Thyroid gland (tissue), 4 donors: ENCODE measurements around the gene AKNA. TPM values are rescaled to one million over a fixed set of nuclear protein-coding genes. Genes with fewer than 3 reads are reported as not detected.
A peak's percentile ranks its signal among the peaks of the same experiment; 100 is the strongest.

ENCODE experiments used
- DNase-seq, 2 donors: peaks; one replicate each; pipeline ENCODE4 v3.0.0-alpha.2; 2019
- H3K27ac ChIP-seq, 3 donors: fragments of 200-600 bp; sonication (generic); 1 replicate in 2 of 3; 2 replicates in 1 of 3; pipeline ENCODE4 v1.5.1; 2016 to 2019; ENCODE audit warnings: mild to moderate bottlenecking in 1 of 3, moderate library complexity in 1 of 3
- H3K27me3 ChIP-seq: fragments of 200-600 bp; sonication (generic); one replicate; pipeline ENCODE4 v1.5.1; 2019
- H3K36me3 ChIP-seq, 2 donors: fragments of 200-600 bp; sonication (generic); one replicate each; pipeline ENCODE4 v1.5.1; 2016 to 2019
- H3K4me1 ChIP-seq, 2 donors: fragments of 200-600 bp; sonication (generic); one replicate each; pipeline ENCODE4 v1.5.1; 2017 to 2019
- H3K4me3 ChIP-seq, 3 donors: fragments of 200-600 bp; sonication (generic); replicated peaks in 1 of 3; 1 replicate in 2 of 3; 2 replicates in 1 of 3; pipeline ENCODE4 v1.5.1; 2016; ENCODE audit warnings: mild to moderate bottlenecking in 1 of 3
- H3K9me3 ChIP-seq: fragments of 200-600 bp; sonication (generic); one replicate; pipeline ENCODE4 v1.5.1; 2017
- CTCF ChIP-seq, 6 experiments: fragments of 200-600 bp in 3 of 6; fragments of 450-650 bp in 3 of 6; sonication (generic) in 3 of 6; IDR thresholded peaks; one replicate each; pipeline ENCODE4 v1.5.1; 2016 to 2019; ENCODE audit warnings: antibody characterized with exemption in 6 of 6, mild to moderate bottlenecking in 2 of 6, inconsistent platforms in 1 of 6, moderate library complexity in 1 of 6
- POLR2A ChIP-seq, 2 donors: fragments of 450-650 bp; IDR thresholded peaks; one replicate each; pipeline ENCODE4 v1.6.1; 2017; ENCODE audit warnings: antibody characterized with exemption in 2 of 2, mild to moderate bottlenecking in 2 of 2, moderate library complexity in 1 of 2
- WGBS, 2 donors: methylation state at CpG; one replicate each; pipeline ENCODE4 v1.1.5; 2017; 5-methylcytosine and 5-hydroxymethylcytosine counted together
- intact Hi-C: fragments of 100-400 bp; cut with DNase I; formaldehyde crosslinking; loops from one replicate; pipeline ENCODE4 v1.15.1; 2023
- total RNA-seq, 4 donors: library from RNA; depleted of rRNA; stranded (reverse); fragments of >200 nt; gene quantifications; one replicate each; pipeline ENCODE4 v1.2.3, GENCODE V29; 2016

The AKNA gene
- total RNA-seq, 4 donors from 2014 or later: 10.0 to 17.0 (median 12.5) TPM

GRCh38 chr9:114388764-114389375 is 1.1 kb upstream of the AKNA start:
- H3K36me3 ChIP-seq: no peaks in the 10 kb centered on the region
- intact Hi-C loops: no loop called here
- H3K9me3 ChIP-seq: no peaks in the 10 kb centered on the region
- H3K4me3 ChIP-seq: no peak overlapping the region
- WGBS, 2 donors: 81 to 88% methylated on average over 8 to 9 of the region's 9 CpGs
- DNase-seq: no peak
- H3K27ac ChIP-seq: peak overlapping the region in 2 of 3 donors; percentile 66
- no peaks in the 10 kb centered on the region for H3K27me3 ChIP-seq
- H3K4me1 ChIP-seq: peaks cover 19 to 52% of the 10 kb centered on the region in 2 donors
- no peak for TF ChIP-seq CTCF (IDR thresholded peaks at IDR 0.05)
- TF ChIP-seq POLR2A (IDR thresholded peaks at IDR 0.05): no peak

- DNase-seq: no peak
- Histone ChIP-seq H3K9me3 (no peaks in the 10 kb centered on the region), H3K36me3 (no peaks in the 10 kb centered on the region), H3K4me3 (peak overlapping the region in 1 of 3 donors; percentile 43), H3K4me1 (peaks cover 19 to 55% of the 10 kb centered on the region in 2 donors), H3K27me3 (no peaks in the 10 kb centered on the region), H3K27ac (peak overlapping the region; percentile 66 to 88 (median 66))
- TF ChIP-seq POLR2A (IDR thresholded peaks at IDR 0.05) (no peak), CTCF (IDR thresholded peaks at IDR 0.05) (no peak)
- intact Hi-C loops: no loop called here
- 52 to 69% methylated on average over 9 of the region's 9 CpGs for WGBS, 2 donors
These were observed 538 bp upstream of the AKNA start for GRCh38 chr9:114388357-114388682.

GRCh38 chr9:114386886-114387679 is 699 bp downstream of the AKNA start:
- intact Hi-C loops: no loop called here
- Histone ChIP-seq H3K4me3 (peak overlapping the region; percentile 1 to 43 (median 40)), H3K4me1 (peaks cover 8 to 48% of the 10 kb centered on the region in 2 donors), H3K36me3 (no peaks in the 10 kb centered on the region), H3K27me3 (no peaks in the 10 kb centered on the region), H3K27ac (peak overlapping the region; percentile 66 to 88 (median 66)), H3K9me3 (no peaks in the 10 kb centered on the region)
- TF ChIP-seq CTCF (IDR thresholded peaks at IDR 0.05): no peak
- TF ChIP-seq POLR2A (IDR thresholded peaks at IDR 0.05): no peak
- DNase-seq: peak; percentile 41 to 48
- 20 to 26% methylated on average over 13 of the region's 18 CpGs for WGBS, 2 donors

- Histone ChIP-seq H3K4me1 (peaks cover 7 to 45% of the 10 kb centered on the region in 2 donors), H3K9me3 (no peaks in the 10 kb centered on the region), H3K27me3 (no peaks in the 10 kb centered on the region), H3K36me3 (no peaks in the 10 kb centered on the region), H3K27ac (peak overlapping the region; percentile 66 to 88 (median 66)), H3K4me3 (peak overlapping the region in 2 of 3 donors; percentile 3 to 43)
- no peak for DNase-seq
- WGBS, 2 donors: 64 to 70% methylated on average over 10 of the region's 10 CpGs
- TF ChIP-seq POLR2A (IDR thresholded peaks at IDR 0.05): no peak
- TF ChIP-seq CTCF (IDR thresholded peaks at IDR 0.05): no peak
- intact Hi-C loops: no loop called here
These were observed 1.4 kb downstream of the AKNA start for GRCh38 chr9:114386361-114386885.
